ENCODE data around the gene SGO1. TPM values are rescaled to one million over a fixed set of nuclear protein-coding genes. Genes with fewer than 3 reads are reported as not detected.
"Not testable (repeated sequence)": the region's sequence is repeated elsewhere in the genome, so short reads cannot be mapped to it uniquely, and the experiment has no call there.

SGO1 gene
- total RNA-seq, 2 donors from 2014 or later: 4.0 to 19.5 TPM

GRCh38 chr3:20222274-20222673 lies 36.3 kb upstream of the SGO1 start:
- DNase-seq: no peak
- no peaks in the 10 kb centered on the region for H3K9me3 ChIP-seq
- intact Hi-C loops (cut with DNase I): no loop called here
- no peak for TF ChIP-seq CTCF (IDR thresholded peaks at IDR 0.05)
- no peaks in the 10 kb centered on the region for H3K4me1 ChIP-seq
- H3K4me3 ChIP-seq: no peak overlapping the region
- H3K27me3 ChIP-seq: peaks cover 3% of the 10 kb centered on the region
- H3K36me3 ChIP-seq: no peaks in the 10 kb centered on the region
- H3K9ac ChIP-seq (ENCODE audit: low read depth in 2 of 2, low read length in 2 of 2): no peak overlapping the region
- H3K27ac ChIP-seq: no peak overlapping the region

GRCh38 chr3:20218215-20218614 lies 32.2 kb upstream of the SGO1 start:
- no peak for TF ChIP-seq CTCF (IDR thresholded peaks at IDR 0.05)
- no peak for DNase-seq
- H3K9ac ChIP-seq (ENCODE audit: low read depth in 2 of 2, low read length in 2 of 2): no peak overlapping the region
- H3K4me3 ChIP-seq: no peak overlapping the region
- H3K4me1 ChIP-seq: no peaks in the 10 kb centered on the region
- H3K9me3 ChIP-seq: no peaks in the 10 kb centered on the region
- H3K36me3 ChIP-seq: no peaks in the 10 kb centered on the region
- no peaks in the 10 kb centered on the region for H3K27me3 ChIP-seq
- intact Hi-C loops (cut with DNase I): no loop called here
- H3K27ac ChIP-seq: no peak overlapping the region

GRCh38 chr3:20215636-20216035 lies 29.6 kb upstream of the SGO1 start:
- no peak overlapping the region for H3K9ac ChIP-seq (ENCODE audit: low read depth in 2 of 2, low read length in 2 of 2)
- TF ChIP-seq CTCF (IDR thresholded peaks at IDR 0.05): no peak
- no peaks in the 10 kb centered on the region for H3K9me3 ChIP-seq
- H3K36me3 ChIP-seq: no peaks in the 10 kb centered on the region
- H3K27ac ChIP-seq: no peak overlapping the region
- H3K27me3 ChIP-seq: no peaks in the 10 kb centered on the region
- H3K4me1 ChIP-seq: no peaks in the 10 kb centered on the region
- intact Hi-C loops (cut with DNase I): no loop called here
- no peak for DNase-seq
- no peak overlapping the region for H3K4me3 ChIP-seq

- H3K4me3 ChIP-seq: not testable (repeated sequence)
Measured at GRCh38 chr3:20213491-20213890, 27.5 kb upstream of the SGO1 start.

GRCh38 chr3:20207945-20208344 lies 21.9 kb upstream of the SGO1 start:
- H3K4me1 ChIP-seq; intact Hi-C loops (cut with DNase I); DNase-seq: not testable (repeated sequence)

More at GRCh38 chr3:20213491-20213890, 27.5 kb upstream of the SGO1 start:
- H3K36me3 ChIP-seq; H3K27me3 ChIP-seq; H3K27ac ChIP-seq; intact Hi-C loops (cut with DNase I); H3K4me1 ChIP-seq; H3K9me3 ChIP-seq; H3K9ac ChIP-seq (ENCODE audit: low read depth in 2 of 2, low read length in 2 of 2); DNase-seq: not testable (repeated sequence)

GRCh38 chr3:20205898-20206297 lies 19.9 kb upstream of the SGO1 start:
- H3K4me3 ChIP-seq; intact Hi-C loops (cut with DNase I); H3K4me1 ChIP-seq; DNase-seq; H3K27me3 ChIP-seq; H3K9ac ChIP-seq (ENCODE audit: low read depth in 2 of 2, low read length in 2 of 2); H3K36me3 ChIP-seq; H3K27ac ChIP-seq; H3K9me3 ChIP-seq: not testable (repeated sequence)

More at GRCh38 chr3:20207945-20208344, 21.9 kb upstream of the SGO1 start:
- not testable (repeated sequence) for H3K27ac ChIP-seq; H3K4me3 ChIP-seq; H3K27me3 ChIP-seq; H3K9me3 ChIP-seq; H3K9ac ChIP-seq (ENCODE audit: low read depth in 2 of 2, low read length in 2 of 2); H3K36me3 ChIP-seq

- Histone ChIP-seq H3K4me1 (no peaks in the 10 kb centered on the region), H3K9me3 (no peaks in the 10 kb centered on the region), H3K27me3 (no peaks in the 10 kb centered on the region), H3K36me3 (no peaks in the 10 kb centered on the region), H3K9ac (ENCODE audit: low read depth in 2 of 2, low read length in 2 of 2) (no peak overlapping the region), H3K27ac (no peak overlapping the region), H3K4me3 (no peak overlapping the region)
- TF ChIP-seq CTCF (IDR thresholded peaks at IDR 0.05): no peak
- DNase-seq: no peak
- intact Hi-C loops (cut with DNase I): no loop called here
Measured at GRCh38 chr3:20201143-20201542, 15.1 kb upstream of the SGO1 start.

Measured in colonic mucosa (tissue), 4 donors.